B cell (primary cell): ENCODE results near the gene CBARP. TPM values are rescaled to one million over a fixed set of nuclear protein-coding genes. Genes with fewer than 3 reads are reported as not detected.

Experiments used
- ATAC-seq: fragments of 200-7000 bp; cut with Tn5 transposase; one replicate; pipeline ENCODE4 v1.10.0; 2021; ENCODE audit warnings: low read depth, mild to moderate bottlenecking, moderate number of reproducible peaks, moderate library complexity
- CTCF ChIA-PET: fragments of 350-600 bp; sonication (Branson Sonifier 250); formaldehyde crosslinking; loops from one replicate; lab custom pipeline; 2021; ENCODE audit warnings: antibody characterized with exemption, inconsistent platforms; lab: Charles Lee
- POLR2A ChIA-PET: fragments of 350-600 bp; sonication (Branson Sonifier 250); formaldehyde crosslinking; loops from one replicate; lab custom pipeline; 2021; ENCODE audit warnings: antibody characterized with exemption; lab: Charles Lee
- DNase-seq: peaks from one replicate; pipeline ENCODE4 v3.0.0; 2013
- H2AFZ ChIP-seq: 2 replicates; pipeline ENCODE4 v1.6.1; 2012; ENCODE audit warnings: mild to moderate bottlenecking, low read depth, low read length; ENCODE audit not compliant: insufficient read depth, poor library complexity, severe bottlenecking
- H3K27ac ChIP-seq, 2 donors: 1 replicate in 1 of 2; 2 replicates in 1 of 2; pipeline ENCODE4 v1.5.1; 2012 to 2013; ENCODE audit warnings: low read length in 2 of 2, mild to moderate bottlenecking in 2 of 2, moderate library complexity in 1 of 2
- H3K27me3 ChIP-seq, 4 experiments: fragments of 200-600 bp in 1 of 4; sonication (generic) in 1 of 4; replicated peaks in 1 of 4; 1 replicate in 2 of 4; 2 replicates in 2 of 4; pipeline versions ENCODE4 v1.6.1 to v1.7.0; 2013 to 2016; ENCODE audit warnings: low read length in 3 of 4, mild to moderate bottlenecking in 2 of 4, mixed read lengths in 1 of 4, moderate library complexity in 1 of 4; ENCODE audit not compliant: insufficient read depth in 4 of 4, control insufficient read depth in 3 of 4; ENCODE audit errors: control extremely low read depth in 1 of 4
- H3K36me3 ChIP-seq, 2 experiments: replicated peaks in 1 of 2; 1 replicate in 1 of 2; 2 replicates in 1 of 2; pipeline versions ENCODE4 v1.6.1 to v1.7.1; 2013; ENCODE audit warnings: low read length in 1 of 2; ENCODE audit not compliant: insufficient read depth in 2 of 2, control insufficient read depth in 1 of 2; ENCODE audit errors: control extremely low read depth in 1 of 2, extremely low read depth in 1 of 2
- H3K4me1 ChIP-seq, 2 donors: fragments of 200-600 bp in 1 of 2; sonication (generic) in 1 of 2; 1 replicate in 1 of 2; 2 replicates in 1 of 2; pipeline versions ENCODE4 v1.5.1 to v1.6.1; 2013 to 2017; ENCODE audit warnings: low read length in 2 of 2; ENCODE audit not compliant: control insufficient read depth in 2 of 2, insufficient read depth in 2 of 2
- H3K4me2 ChIP-seq: replicated peaks from 2 replicates; pipeline ENCODE3; 2012; ENCODE audit warnings: mild to moderate bottlenecking, low read depth, low read length; ENCODE audit not compliant: poor library complexity, severe bottlenecking
- H3K4me3 ChIP-seq, 5 experiments: fragments of 200-600 bp in 1 of 5; sonication (generic) in 1 of 5; 1 replicate in 3 of 5; 2 replicates in 2 of 5; pipeline versions ENCODE4 v1.5.1 to v1.7.0; 2011 to 2016; ENCODE audit warnings: low read length in 4 of 5, mild to moderate bottlenecking in 4 of 5, low read depth in 2 of 5, control low read depth in 1 of 5, moderate library complexity in 1 of 5; ENCODE audit not compliant: insufficient read depth in 1 of 5; ENCODE audit errors: control extremely low read depth in 1 of 5, extremely low read depth in 1 of 5
- H3K79me2 ChIP-seq: fragments of 200-600 bp; sonication (generic); one replicate; pipeline ENCODE4 v1.6.0; 2016; ENCODE audit warnings: low read length; ENCODE audit not compliant: control insufficient read depth, insufficient read depth
- H3K9ac ChIP-seq: fragments of 200-600 bp; sonication (generic); 2 replicates; pipeline ENCODE4 v1.6.1; 2017; ENCODE audit warnings: mild to moderate bottlenecking, low read length, moderate library complexity
- H3K9me3 ChIP-seq, 3 donors: one replicate each; pipeline versions ENCODE4 v1.6.1 to v1.7.1; 2013; ENCODE audit warnings: low read length in 2 of 3; ENCODE audit not compliant: control insufficient read depth in 2 of 3, insufficient read depth in 1 of 3; ENCODE audit errors: control extremely low read depth in 1 of 3
- H4K20me1 ChIP-seq: 2 replicates; pipeline ENCODE4 v1.6.0; 2012; ENCODE audit warnings: mild to moderate bottlenecking, low read length; ENCODE audit not compliant: insufficient read depth, control insufficient read depth, poor library complexity, severe bottlenecking
- H3K27ac Mint-ChIP-seq: one replicate; pipeline ENCODE4 v1.8.0; 2021; ENCODE audit warnings: mixed read lengths
- H3K27me3 Mint-ChIP-seq: one replicate; pipeline ENCODE4 v1.8.0; 2021; ENCODE audit warnings: mixed read lengths
- H3K4me1 Mint-ChIP-seq: one replicate; pipeline ENCODE4 v1.8.0; 2021; ENCODE audit warnings: mixed read lengths
- H3K4me3 Mint-ChIP-seq: one replicate; pipeline ENCODE4 v1.8.0; 2021; ENCODE audit warnings: mixed read lengths
- H3K9me3 Mint-ChIP-seq: one replicate; pipeline ENCODE4 v1.8.0; 2022; ENCODE audit warnings: mixed read lengths; ENCODE audit not compliant: insufficient read depth
- EZH2 ChIP-seq: IDR thresholded peaks from 2 replicates; pipeline ENCODE4 v1.6.1; 2012; ENCODE audit warnings: borderline replicate concordance, low read depth, mild to moderate bottlenecking, moderate library complexity, low read length; ENCODE audit not compliant: insufficient read depth, poor library complexity, severe bottlenecking
- WGBS: methylation state at CpG from one replicate; pipeline ENCODE4 v1.1.5; 2013; ENCODE audit warnings: missing lambda C conversion rate; ENCODE audit not compliant: insufficient coverage; 5-methylcytosine and 5-hydroxymethylcytosine counted together
- intact Hi-C: fragments of 100-400 bp; cut with micrococcal nuclease; formaldehyde crosslinking; loops from one replicate; pipeline ENCODE4 v1.10.0; 2022
- polyA plus RNA-seq: library from polyadenylated mRNA; depleted of rRNA; stranded (reverse); fragments of >200 nt; gene quantifications from 2 replicates; pipeline ENCODE4 v1.2.3, GENCODE V29; 2012
- total RNA-seq, 2 donors: library from RNA; stranded (reverse); fragments of 120-200 nt in 1 of 2; gene quantifications; 1 replicate in 1 of 2; 2 replicates in 1 of 2; pipeline versions ENCODE4 v1.2.3 to v1.2.4, GENCODE V29; 2013 to 2022
- TF ChIP-seq, protein P1 (sequence below): fragments of 200-600 bp; IDR thresholded peaks from one replicate; pipeline ENCODE4 v1.8.0; 2022; ENCODE audit warnings: antibody characterized with exemption, mild to moderate bottlenecking

The CBARP gene
- total and polyA plus RNA-seq, 2 donors (not counting 1 experiment from before 2014, with no cell fraction given) = not detected

GRCh38 chr19:1231729-1232637 is 5.8 kb downstream of the CBARP start:
- peaks cover 0 to 3% of the 10 kb centered on the region in 2 experiments for H3K36me3 ChIP-seq
- DNase-seq (no peak), ATAC-seq (peak; percentile 10)
- POLR2A ChIA-PET = interaction anchor here (0.7 to 1.1 kb wide), 2 partner anchors 37 to 384 kb away, joined by 3 to 6 read pairs; partner anchors contain the start of gene CIRBP
- no peak overlapping the region for H3K9ac ChIP-seq
- H3K4me2 ChIP-seq = no peak overlapping the region
- peaks cover 0 to 10% (median 4%) of the 10 kb centered on the region in 4 experiments for H3K27me3 ChIP-seq
- 88% methylated on average over 14 of the region's 15 CpGs for WGBS
- Mint-ChIP-seq H3K27me3 (no peaks in the 10 kb centered on the region), H3K4me1 (no peaks in the 10 kb centered on the region), H3K27ac (peak overlapping the region; percentile 6), H3K4me3 (no peak overlapping the region), H3K9me3 (no peaks in the 10 kb centered on the region)
- TF ChIP-seq EZH2 = no peak
- TF ChIP-seq, protein P1, sequence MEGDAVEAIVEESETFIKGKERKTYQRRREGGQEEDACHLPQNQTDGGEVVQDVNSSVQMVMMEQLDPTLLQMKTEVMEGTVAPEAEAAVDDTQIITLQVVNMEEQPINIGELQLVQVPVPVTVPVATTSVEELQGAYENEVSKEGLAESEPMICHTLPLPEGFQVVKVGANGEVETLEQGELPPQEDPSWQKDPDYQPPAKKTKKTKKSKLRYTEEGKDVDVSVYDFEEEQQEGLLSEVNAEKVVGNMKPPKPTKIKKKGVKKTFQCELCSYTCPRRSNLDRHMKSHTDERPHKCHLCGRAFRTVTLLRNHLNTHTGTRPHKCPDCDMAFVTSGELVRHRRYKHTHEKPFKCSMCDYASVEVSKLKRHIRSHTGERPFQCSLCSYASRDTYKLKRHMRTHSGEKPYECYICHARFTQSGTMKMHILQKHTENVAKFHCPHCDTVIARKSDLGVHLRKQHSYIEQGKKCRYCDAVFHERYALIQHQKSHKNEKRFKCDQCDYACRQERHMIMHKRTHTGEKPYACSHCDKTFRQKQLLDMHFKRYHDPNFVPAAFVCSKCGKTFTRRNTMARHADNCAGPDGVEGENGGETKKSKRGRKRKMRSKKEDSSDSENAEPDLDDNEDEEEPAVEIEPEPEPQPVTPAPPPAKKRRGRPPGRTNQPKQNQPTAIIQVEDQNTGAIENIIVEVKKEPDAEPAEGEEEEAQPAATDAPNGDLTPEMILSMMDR = no peak
- H3K4me1 ChIP-seq = peaks cover 1% of the 10 kb centered on the region in 2 donors
- intact Hi-C loops = no loop called here
- H3K9me3 ChIP-seq = no peaks in the 10 kb centered on the region
- CTCF ChIA-PET = interaction anchor here (1.1 kb wide), 1 partner anchor 12 kb away, joined by 3 read pairs; no protein-coding TSS in a partner anchor
- H2AFZ ChIP-seq = no peak overlapping the region
- peaks cover 4% of the 10 kb centered on the region for H4K20me1 ChIP-seq
- no peak overlapping the region for H3K4me3 ChIP-seq
- H3K27ac ChIP-seq = no peak overlapping the region
- H3K79me2 ChIP-seq = no peaks in the 10 kb centered on the region
